Measurements from ENCODE around the gene HOXA10.

HOXA10 gene

GRCh38 chr7:27154901-27155815 is 19.0 kb downstream of the HOXA10 start:
- no peak for DNase-seq

GRCh38 chr7:27154369-27154768 is 19.8 kb downstream of the HOXA10 start:
- no peak for DNase-seq

GRCh38 chr7:27153526-27153925 is 20.6 kb downstream of the HOXA10 start:
- DNase-seq = no peak

- no peak for DNase-seq
Measured at GRCh38 chr7:27152816-27153442, 21.2 kb downstream of the HOXA10 start.

- DNase-seq = peak; percentile 40
Measured at GRCh38 chr7:27151931-27152815, 21.9 kb downstream of the HOXA10 start, which contains the start of gene HOXA3. Gene HOXA3, minus strand, starts transcription at chr7:27152583. Its CDS starts 41,943 bp downstream, at chr7:27110640.

GRCh38 chr7:27151341-27151930 is 22.7 kb downstream of the HOXA10 start:
- DNase-seq = no peak

- DNase-seq = peak; percentile 87
Measured at GRCh38 chr7:27150568-27151340, 23.4 kb downstream of the HOXA10 start.

GRCh38 chr7:27149842-27150567 is 24.1 kb downstream of the HOXA10 start:
- no peak for DNase-seq

GRCh38 chr7:27148756-27149641 is 25.1 kb downstream of the HOXA10 start:
- peak; percentile 20 for DNase-seq

- DNase-seq = no peak
Measured at GRCh38 chr7:27148031-27148755, 25.9 kb downstream of the HOXA10 start.

GRCh38 chr7:27147199-27148030 is 26.7 kb downstream of the HOXA10 start, which contains the start of gene HOXA6:
Gene HOXA6, minus strand, starts transcription at chr7:27147774. Its CDS starts 25 bp downstream, at chr7:27147749.
- DNase-seq = peak; percentile 50

GRCh38 chr7:27146491-27147198 is 27.5 kb downstream of the HOXA10 start:
- DNase-seq = no peak

GRCh38 chr7:27145914-27146412 is 28.2 kb downstream of the HOXA10 start:
- DNase-seq = no peak

GRCh38 chr7:27145165-27145913 is 28.8 kb downstream of the HOXA10 start:
- no peak for DNase-seq

- DNase-seq = no peak
Measured at GRCh38 chr7:27144781-27145164, 29.3 kb downstream of the HOXA10 start.

- no peak for DNase-seq
Measured at GRCh38 chr7:27143950-27144780, 30.0 kb downstream of the HOXA10 start.

All from NCI-H82 (cell line).